H9 (cell line): ENCODE results near the gene MRFAP1. TPM values are rescaled to one million over a fixed set of nuclear protein-coding genes. Genes with fewer than 3 reads are reported as not detected.

ENCODE experiments used
- DNase-seq: peaks from one replicate; pipeline ENCODE4 v3.0.0-alpha.2; 2017
- H2AFZ ChIP-seq: one replicate; pipeline ENCODE4 v1.6.1; 2013; ENCODE audit warnings: mild to moderate bottlenecking, low read length, control low read depth, moderate library complexity
- H2AK5ac ChIP-seq: 2 replicates; pipeline ENCODE4 v1.6.1; 2013; ENCODE audit warnings: low read length, control low read depth, mixed read lengths; ENCODE audit not compliant: insufficient read length
- H2BK120ac ChIP-seq: one replicate; pipeline ENCODE4 v1.6.1; 2013; ENCODE audit warnings: low read depth, mild to moderate bottlenecking, low read length, control low read depth, inconsistent platforms; ENCODE audit not compliant: poor library complexity, severe bottlenecking
- H2BK12ac ChIP-seq: 2 replicates; pipeline ENCODE4 v1.6.1; 2013; ENCODE audit warnings: low read length, control low read depth, mixed read lengths, low read depth; ENCODE audit not compliant: insufficient read length
- H2BK15ac ChIP-seq: 2 replicates; pipeline ENCODE4 v1.6.1; 2013; ENCODE audit warnings: low read depth, low read length, control low read depth
- H2BK20ac ChIP-seq: one replicate; pipeline ENCODE4 v1.6.1; 2013; ENCODE audit warnings: low read depth, mild to moderate bottlenecking, low read length, control low read depth, inconsistent platforms; ENCODE audit not compliant: poor library complexity, severe bottlenecking
- H2BK5ac ChIP-seq: 2 replicates; pipeline ENCODE4 v1.6.1; 2013; ENCODE audit warnings: low read length, control low read depth, mixed read lengths; ENCODE audit not compliant: insufficient read length
- H3K14ac ChIP-seq: 2 replicates; pipeline ENCODE4 v1.6.1; 2013; ENCODE audit warnings: low read length, control low read depth; ENCODE audit not compliant: insufficient read depth
- H3K18ac ChIP-seq: 2 replicates; pipeline ENCODE4 v1.6.1; 2013; ENCODE audit warnings: low read depth, mild to moderate bottlenecking, mixed read lengths, low read length, control low read depth; ENCODE audit not compliant: insufficient read length
- H3K23ac ChIP-seq: 2 replicates; pipeline ENCODE4 v1.6.1; 2013; ENCODE audit warnings: low read length, control low read depth, mixed read lengths, low read depth; ENCODE audit not compliant: insufficient read length
- H3K23me2 ChIP-seq: 2 replicates; pipeline ENCODE4 v1.6.1; 2013; ENCODE audit warnings: low read depth, mild to moderate bottlenecking, mixed read lengths, low read length, control low read depth; ENCODE audit not compliant: insufficient read length, poor library complexity, severe bottlenecking
- H3K27ac ChIP-seq: 2 replicates; pipeline ENCODE4 v1.5.1; 2013; ENCODE audit warnings: low read length, control low read depth, mixed read lengths, low read depth; ENCODE audit not compliant: insufficient read length
- H3K27me3 ChIP-seq: 2 replicates; pipeline ENCODE4 v1.6.1; 2013; ENCODE audit warnings: low read length, control low read depth, inconsistent platforms; ENCODE audit not compliant: insufficient read depth
- H3K4ac ChIP-seq: 2 replicates; pipeline ENCODE4 v1.6.1; 2013; ENCODE audit warnings: low read depth, mild to moderate bottlenecking, control low read depth, inconsistent platforms, low read length, moderate library complexity
- H3K4me1 ChIP-seq: 2 replicates; pipeline ENCODE4 v1.6.1; 2013; ENCODE audit warnings: low read length, control low read depth, inconsistent platforms; ENCODE audit not compliant: insufficient read depth
- H3K4me2 ChIP-seq: 2 replicates; pipeline ENCODE4 v1.6.1; 2013; ENCODE audit warnings: low read length, control low read depth, mixed read lengths; ENCODE audit not compliant: insufficient read length, insufficient read depth
- H3K56ac ChIP-seq: 2 replicates; pipeline ENCODE4 v1.6.1; 2013; ENCODE audit warnings: low read depth, mild to moderate bottlenecking, mixed read lengths, low read length, control low read depth; ENCODE audit not compliant: insufficient read length
- H3K79me1 ChIP-seq: 2 replicates; pipeline ENCODE4 v1.6.1; 2013; ENCODE audit warnings: low read depth, mild to moderate bottlenecking, moderate library complexity, low read length, control low read depth, inconsistent platforms; ENCODE audit not compliant: insufficient read depth, poor library complexity, severe bottlenecking
- H3K79me2 ChIP-seq: 2 replicates; pipeline ENCODE4 v1.6.1; 2013; ENCODE audit warnings: low read length, control low read depth, inconsistent platforms; ENCODE audit not compliant: insufficient read depth
- H3K9ac ChIP-seq: 2 replicates; pipeline ENCODE4 v1.6.1; 2013; ENCODE audit warnings: low read length, control low read depth, mixed read lengths; ENCODE audit not compliant: insufficient read length; ENCODE audit errors: extremely low read depth
- H3K9me3 ChIP-seq: one replicate; pipeline ENCODE4 v1.6.1; 2013; ENCODE audit warnings: low read depth, low read length, inconsistent platforms; ENCODE audit not compliant: control insufficient read depth
- H3T11ph ChIP-seq: one replicate; pipeline ENCODE4 v1.6.1; 2013; ENCODE audit warnings: mild to moderate bottlenecking, low read length, control low read depth, inconsistent platforms
- H4K20me1 ChIP-seq: one replicate; pipeline ENCODE4 v1.6.1; 2013; ENCODE audit not compliant: control insufficient read depth, insufficient read length, insufficient read depth
- H4K5ac ChIP-seq: 2 replicates; pipeline ENCODE4 v1.6.1; 2013; ENCODE audit warnings: low read depth, mild to moderate bottlenecking, mixed read lengths, low read length, control low read depth; ENCODE audit not compliant: insufficient read length
- H4K8ac ChIP-seq: replicated peaks from 2 replicates; pipeline ENCODE4 v1.6.1; 2013; ENCODE audit warnings: low read length, control low read depth, mixed read lengths, low read depth; ENCODE audit not compliant: insufficient read length
- H4K91ac ChIP-seq: 2 replicates; pipeline ENCODE4 v1.6.1; 2013; ENCODE audit warnings: low read depth, mild to moderate bottlenecking, moderate library complexity, mixed read lengths, low read length, control low read depth; ENCODE audit not compliant: insufficient read length
- H3K27ac Mint-ChIP-seq, 3 experiments: 2 replicates in 2 of 3; 3 replicates in 1 of 3; pipeline ENCODE4 v1.8.0; 2020 to 2021; ENCODE audit warnings: mixed read lengths in 3 of 3, mild to moderate bottlenecking in 1 of 3, moderate library complexity in 1 of 3
- H3K27me3 Mint-ChIP-seq: 2 replicates; pipeline ENCODE4 v1.8.0; 2021; ENCODE audit warnings: low read depth, mild to moderate bottlenecking, moderate library complexity, mixed read lengths
- H3K36me3 Mint-ChIP-seq, 3 experiments: 2 replicates in 2 of 3; 3 replicates in 1 of 3; pipeline ENCODE4 v1.8.0; 2020 to 2021; ENCODE audit warnings: low read depth in 3 of 3, mixed read lengths in 3 of 3; ENCODE audit not compliant: insufficient read depth in 1 of 3
- H3K4me1 Mint-ChIP-seq, 2 experiments: 2 replicates each; pipeline ENCODE4 v1.8.0; 2020; ENCODE audit warnings: mixed read lengths in 2 of 2
- H3K4me3 Mint-ChIP-seq, 2 experiments: 2 replicates in 1 of 2; 3 replicates in 1 of 2; pipeline ENCODE4 v1.8.0; 2020 to 2021; ENCODE audit warnings: mild to moderate bottlenecking in 2 of 2, mixed read lengths in 2 of 2, moderate library complexity in 1 of 2
- H3K9me3 Mint-ChIP-seq, 2 experiments: 2 replicates in 1 of 2; 3 replicates in 1 of 2; pipeline ENCODE4 v1.8.0; 2020; ENCODE audit warnings: mild to moderate bottlenecking in 2 of 2, mixed read lengths in 2 of 2, moderate library complexity in 1 of 2
- WGBS: extraction: QIAGEN DNeasy Blood & Tissue Kit; methylation state at CpG from one replicate; pipeline ENCODE4 v1.1.7; 2013; ENCODE audit warnings: missing lambda C conversion rate, low lambda C conversion rate, mixed read lengths; ENCODE audit not compliant: insufficient read length; ENCODE audit errors: extremely low coverage; 5-methylcytosine and 5-hydroxymethylcytosine counted together
- total RNA-seq: library from RNA; stranded (reverse); gene quantifications from 2 replicates; pipeline ENCODE4 v1.2.1, GENCODE V29; 2021
- TF ChIP-seq, protein P1 (sequence below): fragments of 200-600 bp; sonication (generic); conservative IDR thresholded peaks from 3 replicates; pipeline ENCODE4 v1.8.0; 2021; ENCODE audit warnings: antibody characterized with exemption, mild to moderate bottlenecking

MRFAP1 gene
- total RNA-seq, 1 experiment from 2014 or later = 328 TPM

DNA sequence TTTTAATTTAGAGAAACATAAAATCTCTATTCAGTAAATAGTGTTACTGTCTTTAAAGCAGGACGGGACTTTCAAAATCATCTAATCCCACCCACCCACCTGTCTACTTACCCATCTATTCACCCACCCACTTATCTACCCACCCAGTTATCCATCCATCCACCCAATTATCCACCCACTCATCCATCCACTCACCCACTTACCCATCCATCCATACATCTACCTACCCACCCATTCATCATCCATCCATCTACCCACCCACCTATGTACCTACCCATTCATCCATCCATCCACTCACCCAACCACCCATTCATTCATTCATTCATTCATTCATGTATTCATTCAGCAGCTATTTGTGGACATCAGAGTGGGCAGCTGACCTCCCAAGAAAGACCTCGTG lies 34.9 kb upstream of the MRFAP1 start:
- H3K79me1 ChIP-seq = no peaks in the 10 kb centered on the region
- Mint-ChIP-seq H3K9me3 (peaks cover 12 to 17% of the 10 kb centered on the region in 2 experiments), H3K4me1 (peaks cover 0 to 5% of the 10 kb centered on the region in 2 experiments; a peak in 1 of 4 replicates), H3K36me3 (peaks cover 7 to 34% (median 29%) of the 10 kb centered on the region in 3 experiments), H3K27ac (no peak overlapping the region), H3K27me3 (peaks cover 8% of the 10 kb centered on the region), H3K4me3 (no peak overlapping the region)
- no peaks in the 10 kb centered on the region for H3K79me2 ChIP-seq
- H3K9me3 ChIP-seq = no peaks in the 10 kb centered on the region
- H2AK5ac ChIP-seq = no peak overlapping the region
- H4K20me1 ChIP-seq = no peaks in the 10 kb centered on the region
- H3K18ac ChIP-seq = no peak overlapping the region
- H2BK15ac ChIP-seq = no peak overlapping the region
- TF ChIP-seq, protein P1, sequence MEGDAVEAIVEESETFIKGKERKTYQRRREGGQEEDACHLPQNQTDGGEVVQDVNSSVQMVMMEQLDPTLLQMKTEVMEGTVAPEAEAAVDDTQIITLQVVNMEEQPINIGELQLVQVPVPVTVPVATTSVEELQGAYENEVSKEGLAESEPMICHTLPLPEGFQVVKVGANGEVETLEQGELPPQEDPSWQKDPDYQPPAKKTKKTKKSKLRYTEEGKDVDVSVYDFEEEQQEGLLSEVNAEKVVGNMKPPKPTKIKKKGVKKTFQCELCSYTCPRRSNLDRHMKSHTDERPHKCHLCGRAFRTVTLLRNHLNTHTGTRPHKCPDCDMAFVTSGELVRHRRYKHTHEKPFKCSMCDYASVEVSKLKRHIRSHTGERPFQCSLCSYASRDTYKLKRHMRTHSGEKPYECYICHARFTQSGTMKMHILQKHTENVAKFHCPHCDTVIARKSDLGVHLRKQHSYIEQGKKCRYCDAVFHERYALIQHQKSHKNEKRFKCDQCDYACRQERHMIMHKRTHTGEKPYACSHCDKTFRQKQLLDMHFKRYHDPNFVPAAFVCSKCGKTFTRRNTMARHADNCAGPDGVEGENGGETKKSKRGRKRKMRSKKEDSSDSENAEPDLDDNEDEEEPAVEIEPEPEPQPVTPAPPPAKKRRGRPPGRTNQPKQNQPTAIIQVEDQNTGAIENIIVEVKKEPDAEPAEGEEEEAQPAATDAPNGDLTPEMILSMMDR = no peak
- H3K23ac ChIP-seq = no peak overlapping the region
- no peaks in the 10 kb centered on the region for H3K23me2 ChIP-seq
- no peaks in the 10 kb centered on the region for H3K4me1 ChIP-seq
- no CpG with 5 or more reads among the region's 2 CpGs for WGBS
- H4K5ac ChIP-seq = no peak overlapping the region
- no peak overlapping the region for H2BK5ac ChIP-seq
- H2BK12ac ChIP-seq = no peak overlapping the region
- H3K14ac ChIP-seq = no peak overlapping the region
- H2AFZ ChIP-seq = no peak overlapping the region
- H3K27me3 ChIP-seq = no peaks in the 10 kb centered on the region
- no peak overlapping the region for H2BK120ac ChIP-seq
- no peak overlapping the region for H3K4ac ChIP-seq
- no peak overlapping the region for H3K4me2 ChIP-seq
- H3T11ph ChIP-seq = no peak overlapping the region
- H3K9ac ChIP-seq = no peak overlapping the region
- no peak for DNase-seq
- H2BK20ac ChIP-seq = no peak overlapping the region
- no peak overlapping the region for H3K56ac ChIP-seq
- H4K91ac ChIP-seq = no peak overlapping the region
- H4K8ac ChIP-seq = no peak overlapping the region
- no peak overlapping the region for H3K27ac ChIP-seq
